B cell (primary cell): Measurements from ENCODE around the gene WNT6. TPM values are rescaled to one million over a fixed set of nuclear protein-coding genes. Genes with fewer than 3 reads are reported as not detected.

Experiments
- ATAC-seq: fragments of 200-7000 bp; cut with Tn5 transposase; one replicate; pipeline ENCODE4 v1.10.0; 2021; ENCODE audit warnings: low read depth, mild to moderate bottlenecking, moderate number of reproducible peaks, moderate library complexity
- CTCF ChIA-PET: fragments of 350-600 bp; sonication (Branson Sonifier 250); formaldehyde crosslinking; loops from one replicate; lab custom pipeline; 2021; ENCODE audit warnings: antibody characterized with exemption, inconsistent platforms; lab: Charles Lee
- POLR2A ChIA-PET: fragments of 350-600 bp; sonication (Branson Sonifier 250); formaldehyde crosslinking; loops from one replicate; lab custom pipeline; 2021; ENCODE audit warnings: antibody characterized with exemption; lab: Charles Lee
- DNase-seq: peaks from one replicate; pipeline ENCODE4 v3.0.0; 2013
- H2AFZ ChIP-seq: 2 replicates; pipeline ENCODE4 v1.6.1; 2012; ENCODE audit warnings: mild to moderate bottlenecking, low read depth, low read length; ENCODE audit not compliant: insufficient read depth, poor library complexity, severe bottlenecking
- H3K27ac ChIP-seq, 2 donors: 1 replicate in 1 of 2; 2 replicates in 1 of 2; pipeline ENCODE4 v1.5.1; 2012 to 2013; ENCODE audit warnings: low read length in 2 of 2, mild to moderate bottlenecking in 2 of 2, moderate library complexity in 1 of 2
- H3K27me3 ChIP-seq, 4 experiments: fragments of 200-600 bp in 1 of 4; sonication (generic) in 1 of 4; replicated peaks in 1 of 4; 1 replicate in 2 of 4; 2 replicates in 2 of 4; pipeline versions ENCODE4 v1.6.1 to v1.7.0; 2013 to 2016; ENCODE audit warnings: low read length in 3 of 4, mild to moderate bottlenecking in 2 of 4, mixed read lengths in 1 of 4, moderate library complexity in 1 of 4; ENCODE audit not compliant: insufficient read depth in 4 of 4, control insufficient read depth in 3 of 4; ENCODE audit errors: control extremely low read depth in 1 of 4
- H3K36me3 ChIP-seq, 2 experiments: replicated peaks in 1 of 2; 1 replicate in 1 of 2; 2 replicates in 1 of 2; pipeline versions ENCODE4 v1.6.1 to v1.7.1; 2013; ENCODE audit warnings: low read length in 1 of 2; ENCODE audit not compliant: insufficient read depth in 2 of 2, control insufficient read depth in 1 of 2; ENCODE audit errors: control extremely low read depth in 1 of 2, extremely low read depth in 1 of 2
- H3K4me1 ChIP-seq, 2 donors: fragments of 200-600 bp in 1 of 2; sonication (generic) in 1 of 2; 1 replicate in 1 of 2; 2 replicates in 1 of 2; pipeline versions ENCODE4 v1.5.1 to v1.6.1; 2013 to 2017; ENCODE audit warnings: low read length in 2 of 2; ENCODE audit not compliant: control insufficient read depth in 2 of 2, insufficient read depth in 2 of 2
- H3K4me2 ChIP-seq: replicated peaks from 2 replicates; pipeline ENCODE3; 2012; ENCODE audit warnings: mild to moderate bottlenecking, low read depth, low read length; ENCODE audit not compliant: poor library complexity, severe bottlenecking
- H3K4me3 ChIP-seq, 5 experiments: fragments of 200-600 bp in 1 of 5; sonication (generic) in 1 of 5; 1 replicate in 3 of 5; 2 replicates in 2 of 5; pipeline versions ENCODE4 v1.5.1 to v1.7.0; 2011 to 2016; ENCODE audit warnings: low read length in 4 of 5, mild to moderate bottlenecking in 4 of 5, low read depth in 2 of 5, control low read depth in 1 of 5, moderate library complexity in 1 of 5; ENCODE audit not compliant: insufficient read depth in 1 of 5; ENCODE audit errors: control extremely low read depth in 1 of 5, extremely low read depth in 1 of 5
- H3K79me2 ChIP-seq: fragments of 200-600 bp; sonication (generic); one replicate; pipeline ENCODE4 v1.6.0; 2016; ENCODE audit warnings: low read length; ENCODE audit not compliant: control insufficient read depth, insufficient read depth
- H3K9ac ChIP-seq: fragments of 200-600 bp; sonication (generic); 2 replicates; pipeline ENCODE4 v1.6.1; 2017; ENCODE audit warnings: mild to moderate bottlenecking, low read length, moderate library complexity
- H3K9me3 ChIP-seq, 3 donors: one replicate each; pipeline versions ENCODE4 v1.6.1 to v1.7.1; 2013; ENCODE audit warnings: low read length in 2 of 3; ENCODE audit not compliant: control insufficient read depth in 2 of 3, insufficient read depth in 1 of 3; ENCODE audit errors: control extremely low read depth in 1 of 3
- H4K20me1 ChIP-seq: 2 replicates; pipeline ENCODE4 v1.6.0; 2012; ENCODE audit warnings: mild to moderate bottlenecking, low read length; ENCODE audit not compliant: insufficient read depth, control insufficient read depth, poor library complexity, severe bottlenecking
- H3K27ac Mint-ChIP-seq: one replicate; pipeline ENCODE4 v1.8.0; 2021; ENCODE audit warnings: mixed read lengths
- H3K27me3 Mint-ChIP-seq: one replicate; pipeline ENCODE4 v1.8.0; 2021; ENCODE audit warnings: mixed read lengths
- H3K4me1 Mint-ChIP-seq: one replicate; pipeline ENCODE4 v1.8.0; 2021; ENCODE audit warnings: mixed read lengths
- H3K4me3 Mint-ChIP-seq: one replicate; pipeline ENCODE4 v1.8.0; 2021; ENCODE audit warnings: mixed read lengths
- H3K9me3 Mint-ChIP-seq: one replicate; pipeline ENCODE4 v1.8.0; 2022; ENCODE audit warnings: mixed read lengths; ENCODE audit not compliant: insufficient read depth
- EZH2 ChIP-seq: IDR thresholded peaks from 2 replicates; pipeline ENCODE4 v1.6.1; 2012; ENCODE audit warnings: borderline replicate concordance, low read depth, mild to moderate bottlenecking, moderate library complexity, low read length; ENCODE audit not compliant: insufficient read depth, poor library complexity, severe bottlenecking
- WGBS: methylation state at CpG from one replicate; pipeline ENCODE4 v1.1.5; 2013; ENCODE audit warnings: missing lambda C conversion rate; ENCODE audit not compliant: insufficient coverage; 5-methylcytosine and 5-hydroxymethylcytosine counted together
- intact Hi-C: fragments of 100-400 bp; cut with micrococcal nuclease; formaldehyde crosslinking; loops from one replicate; pipeline ENCODE4 v1.10.0; 2022
- polyA plus RNA-seq: library from polyadenylated mRNA; depleted of rRNA; stranded (reverse); fragments of >200 nt; gene quantifications from 2 replicates; pipeline ENCODE4 v1.2.3, GENCODE V29; 2012
- total RNA-seq, 2 donors: library from RNA; stranded (reverse); fragments of 120-200 nt in 1 of 2; gene quantifications; 1 replicate in 1 of 2; 2 replicates in 1 of 2; pipeline versions ENCODE4 v1.2.3 to v1.2.4, GENCODE V29; 2013 to 2022
- TF ChIP-seq, protein P1 (sequence below): fragments of 200-600 bp; IDR thresholded peaks from one replicate; pipeline ENCODE4 v1.8.0; 2022; ENCODE audit warnings: antibody characterized with exemption, mild to moderate bottlenecking

WNT6 gene
- total and polyA plus RNA-seq, 2 donors (not counting 1 experiment from before 2014, with no cell fraction given): 0.84 to 2.0 TPM

DNA sequence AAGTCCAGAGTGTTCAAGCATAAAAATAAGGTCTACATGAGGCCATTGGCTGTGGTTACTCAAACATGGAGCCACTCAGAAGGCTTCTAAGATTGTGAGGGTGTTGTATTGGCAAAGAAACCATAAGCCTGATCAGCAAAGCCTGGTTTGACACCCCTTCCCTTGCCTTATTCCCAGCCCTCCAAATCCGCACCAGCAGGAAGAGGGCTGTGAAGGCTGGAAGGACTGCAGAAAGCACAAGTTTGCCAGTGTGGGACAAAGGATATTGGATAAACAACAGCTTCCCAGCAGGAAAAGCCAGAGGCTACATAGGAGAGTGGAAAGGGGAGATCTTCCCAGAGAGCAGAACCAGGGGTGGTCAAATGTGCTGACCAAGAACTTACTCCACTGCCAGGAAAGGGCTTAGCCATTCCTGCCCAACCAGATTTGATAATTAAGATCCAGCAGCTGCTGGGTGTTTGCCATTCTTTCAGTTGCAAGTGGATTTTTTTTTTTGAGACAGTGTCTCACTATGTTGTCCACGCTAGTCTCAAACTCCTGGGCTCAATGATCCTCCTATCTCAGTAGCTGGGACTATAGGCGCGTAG is 26.5 kb upstream of the WNT6 start:
- Histone ChIP-seq H4K20me1 (no peaks in the 10 kb centered on the region), H3K9ac (no peak overlapping the region), H3K4me3 (no peak overlapping the region), H3K79me2 (no peaks in the 10 kb centered on the region), H3K4me2 (no peak overlapping the region), H2AFZ (no peak overlapping the region), H3K4me1 (no peaks in the 10 kb centered on the region), H3K27ac (no peak overlapping the region), H3K36me3 (no peaks in the 10 kb centered on the region), H3K27me3 (peaks cover 0 to 26% (median 9%) of the 10 kb centered on the region in 4 experiments), H3K9me3 (peaks cover 0 to 4% (median 0%) of the 10 kb centered on the region in 3 donors)
- TF ChIP-seq, protein P1, sequence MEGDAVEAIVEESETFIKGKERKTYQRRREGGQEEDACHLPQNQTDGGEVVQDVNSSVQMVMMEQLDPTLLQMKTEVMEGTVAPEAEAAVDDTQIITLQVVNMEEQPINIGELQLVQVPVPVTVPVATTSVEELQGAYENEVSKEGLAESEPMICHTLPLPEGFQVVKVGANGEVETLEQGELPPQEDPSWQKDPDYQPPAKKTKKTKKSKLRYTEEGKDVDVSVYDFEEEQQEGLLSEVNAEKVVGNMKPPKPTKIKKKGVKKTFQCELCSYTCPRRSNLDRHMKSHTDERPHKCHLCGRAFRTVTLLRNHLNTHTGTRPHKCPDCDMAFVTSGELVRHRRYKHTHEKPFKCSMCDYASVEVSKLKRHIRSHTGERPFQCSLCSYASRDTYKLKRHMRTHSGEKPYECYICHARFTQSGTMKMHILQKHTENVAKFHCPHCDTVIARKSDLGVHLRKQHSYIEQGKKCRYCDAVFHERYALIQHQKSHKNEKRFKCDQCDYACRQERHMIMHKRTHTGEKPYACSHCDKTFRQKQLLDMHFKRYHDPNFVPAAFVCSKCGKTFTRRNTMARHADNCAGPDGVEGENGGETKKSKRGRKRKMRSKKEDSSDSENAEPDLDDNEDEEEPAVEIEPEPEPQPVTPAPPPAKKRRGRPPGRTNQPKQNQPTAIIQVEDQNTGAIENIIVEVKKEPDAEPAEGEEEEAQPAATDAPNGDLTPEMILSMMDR: no peak
- TF ChIP-seq EZH2: no peak
- no peak for DNase-seq
- H3K27ac Mint-ChIP-seq: no peak overlapping the region
- peaks cover 3% of the 10 kb centered on the region for H3K9me3 Mint-ChIP-seq
- WGBS: no CpG with 5 or more reads among the region's 4 CpGs
- no peak overlapping the region for H3K4me3 Mint-ChIP-seq
- H3K27me3 Mint-ChIP-seq: peaks cover 52% of the 10 kb centered on the region
- CTCF ChIA-PET: no interaction called here
- H3K4me1 Mint-ChIP-seq: no peaks in the 10 kb centered on the region
- no peak for ATAC-seq
- POLR2A ChIA-PET: no interaction called here
- intact Hi-C loops: no loop called here

DNA sequence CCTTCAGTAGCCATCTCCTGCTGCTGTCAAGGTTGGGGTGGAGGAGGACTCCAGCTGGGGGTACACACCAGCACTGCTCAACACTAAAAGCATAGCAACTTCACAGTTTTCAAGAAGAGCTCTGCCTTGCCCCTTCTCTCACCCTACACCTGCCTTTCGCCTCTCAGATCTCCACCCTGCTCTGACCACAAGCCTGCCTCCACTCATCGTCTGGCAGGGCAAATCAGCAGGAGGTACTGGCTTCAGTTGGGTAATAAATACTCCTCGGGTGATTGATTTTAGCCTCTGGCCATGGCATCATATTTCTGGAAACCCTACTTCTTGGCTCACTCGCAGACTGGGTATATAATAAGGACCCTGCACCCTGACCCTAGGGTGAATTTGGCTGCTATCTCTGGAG is 24.9 kb upstream of the WNT6 start:
- POLR2A ChIA-PET: no interaction called here

More for the DNA sequence above, 24.9 kb upstream of the WNT6 start:
- Histone ChIP-seq H2AFZ (no peak overlapping the region), H3K36me3 (no peaks in the 10 kb centered on the region), H3K27me3 (peaks cover 0 to 27% (median 14%) of the 10 kb centered on the region in 4 experiments), H3K9me3 (peaks cover 0 to 4% (median 0%) of the 10 kb centered on the region in 3 donors), H3K9ac (no peak overlapping the region), H4K20me1 (no peaks in the 10 kb centered on the region), H3K79me2 (no peaks in the 10 kb centered on the region), H3K4me3 (no peak overlapping the region), H3K4me1 (no peaks in the 10 kb centered on the region), H3K4me2 (no peak overlapping the region), H3K27ac (no peak overlapping the region)
- Mint-ChIP-seq H3K4me3 (no peak overlapping the region), H3K9me3 (peaks cover 3% of the 10 kb centered on the region), H3K27me3 (peaks cover 61% of the 10 kb centered on the region), H3K4me1 (no peaks in the 10 kb centered on the region), H3K27ac (no peak overlapping the region)
- CTCF ChIA-PET: no interaction called here
- WGBS: 76% methylated on average over 4 of the region's 4 CpGs
- intact Hi-C loops: no loop called here
- TF ChIP-seq, protein P1: no peak
- TF ChIP-seq EZH2: no peak
- DNase-seq: no peak
- ATAC-seq: no peak
